ENCODE results near the gene ATP6V0C. TPM values are rescaled to one million over a fixed set of nuclear protein-coding genes. Genes with fewer than 3 reads are reported as not detected.

ATP6V0C gene
- total and polyA plus RNA-seq, 2 of the 13 experiments (the other 11 are each of a cell fraction or from before 2014, with no cell fraction given): 10.4 to 20.1 TPM

GRCh38 chr16:2484898-2485508 lies 28.7 kb upstream of the ATP6V0C start (continued):
- peak; percentile 57; the same call in 1 of the 2 replicates for TF ChIP-seq TFAP4 (IDR thresholded peaks at IDR 0.05; ENCODE audit: borderline replicate concordance, low read depth)
- TF ChIP-seq ZNF672 (CRISPR knock-in tag; IDR thresholded peaks at IDR 0.05): no peak
- peak; percentile 76; the same call in 1 of the 2 replicates for TF ChIP-seq ZNF225 (CRISPR knock-in tag; IDR thresholded peaks at IDR 0.05)
- TF ChIP-seq HOXA5 (CRISPR knock-in tag; IDR thresholded peaks at IDR 0.05): peak; percentile 49; the same call in 1 of the 2 replicates
- no peak for TF ChIP-seq HOXA7 (CRISPR knock-in tag; IDR thresholded peaks at IDR 0.05)
- TF ChIP-seq ZNF652 (CRISPR knock-in tag; IDR thresholded peaks at IDR 0.05; ENCODE audit: borderline replicate concordance, low read depth): no peak; the same call in 1 of the 2 replicates
- TF ChIP-seq GFI1 (CRISPR knock-in tag; IDR thresholded peaks at IDR 0.05; ENCODE audit: borderline replicate concordance): peak; percentile 59; the same call in 1 of the 2 replicates
- TF ChIP-seq MYPOP (CRISPR knock-in tag; IDR thresholded peaks at IDR 0.05): no peak; the same call in 1 of the 2 replicates
- peak; percentile 78 for TF ChIP-seq MED1 (CRISPR knock-in tag; IDR thresholded peaks at IDR 0.05)
- no peak; the same call in 1 of the 2 replicates for TF ChIP-seq DMAP1 (CRISPR knock-in tag; IDR thresholded peaks at IDR 0.05)
- no peak for TF ChIP-seq ZKSCAN8 (CRISPR knock-in tag; IDR thresholded peaks at IDR 0.05; ENCODE audit: borderline replicate concordance)
- no peak for TF ChIP-seq ZNF430 (CRISPR knock-in tag; IDR thresholded peaks at IDR 0.05)
- no peak for TF ChIP-seq ZNF446 (CRISPR knock-in tag; IDR thresholded peaks at IDR 0.05)
- peak; percentile 82 for TF ChIP-seq HOXA3 (CRISPR knock-in tag; IDR thresholded peaks at IDR 0.05)
- no peak for TF ChIP-seq PLRG1 (conservative IDR thresholded peaks at IDR 0.05)
- peak; percentile 66 for TF ChIP-seq HNF4G (IDR thresholded peaks at IDR 0.05; ENCODE audit: borderline replicate concordance, low read depth, low read length)
- peak; percentile 64; the same call in 1 of the 2 replicates for TF ChIP-seq HNF4G (CRISPR knock-in tag; IDR thresholded peaks at IDR 0.05; ENCODE audit: borderline replicate concordance, low read depth)
- peak; percentile 58; the same call in 1 of the 2 replicates for TF ChIP-seq MXD4 (CRISPR knock-in tag; IDR thresholded peaks at IDR 0.05)
- 0 out of 2 replicates have a peak, but pooled peaks have one; percentile 28 for TF ChIP-seq ZNF232 (CRISPR knock-in tag; IDR thresholded peaks at IDR 0.05; ENCODE audit: borderline replicate concordance)
- TF ChIP-seq ZNF460 (CRISPR knock-in tag; IDR thresholded peaks at IDR 0.05; ENCODE audit: borderline replicate concordance): no peak; the same call in 1 of the 2 replicates
- peak; percentile 53; the same call in 1 of the 2 replicates for TF ChIP-seq ZNF317 (CRISPR knock-in tag; IDR thresholded peaks at IDR 0.05)
- no peak for TF ChIP-seq TMF1 (CRISPR knock-in tag; IDR thresholded peaks at IDR 0.05; ENCODE audit: low read depth)
- no peak for TF ChIP-seq SNRNP70 (IDR thresholded peaks at IDR 0.05; ENCODE audit: low read depth, low read length)
- no peak; the same call in 1 of the 2 replicates for TF ChIP-seq GMEB1 (CRISPR knock-in tag; IDR thresholded peaks at IDR 0.05; ENCODE audit: borderline replicate concordance)
- TF ChIP-seq ZNF567 (CRISPR knock-in tag; IDR thresholded peaks at IDR 0.05; ENCODE audit: borderline replicate concordance): no peak
- TF ChIP-seq ZNF3 (CRISPR knock-in tag; IDR thresholded peaks at IDR 0.05): no peak
- TF ChIP-seq FOXK1 (CRISPR knock-in tag; IDR thresholded peaks at IDR 0.05; ENCODE audit: borderline replicate concordance, low read depth): peak; percentile 67; the same call in 1 of the 2 replicates
- TF ChIP-seq ZNF629 (CRISPR knock-in tag; conservative IDR thresholded peaks at IDR 0.05): no peak
- peak; percentile 82; the same call in 1 of the 2 replicates for TF ChIP-seq RXRA (CRISPR knock-in tag; IDR thresholded peaks at IDR 0.05)
- TF ChIP-seq YEATS4 (CRISPR knock-in tag; IDR thresholded peaks at IDR 0.05; ENCODE audit: borderline replicate concordance): peak; percentile 48; the same call in 1 of the 2 replicates
